B cell (primary cell): Measurements from ENCODE around the gene EPB41L4A. TPM values are rescaled to one million over a fixed set of nuclear protein-coding genes. Genes with fewer than 3 reads are reported as not detected.

Experiments
- ATAC-seq: fragments of 200-7000 bp; cut with Tn5 transposase; one replicate; pipeline ENCODE4 v1.10.0; 2021; ENCODE audit warnings: low read depth, mild to moderate bottlenecking, moderate number of reproducible peaks, moderate library complexity
- CTCF ChIA-PET: fragments of 350-600 bp; sonication (Branson Sonifier 250); formaldehyde crosslinking; loops from one replicate; lab custom pipeline; 2021; ENCODE audit warnings: antibody characterized with exemption, inconsistent platforms; lab: Charles Lee
- POLR2A ChIA-PET: fragments of 350-600 bp; sonication (Branson Sonifier 250); formaldehyde crosslinking; loops from one replicate; lab custom pipeline; 2021; ENCODE audit warnings: antibody characterized with exemption; lab: Charles Lee
- DNase-seq: peaks from one replicate; pipeline ENCODE4 v3.0.0; 2013
- H2AFZ ChIP-seq: 2 replicates; pipeline ENCODE4 v1.6.1; 2012; ENCODE audit warnings: mild to moderate bottlenecking, low read depth, low read length; ENCODE audit not compliant: insufficient read depth, poor library complexity, severe bottlenecking
- H3K27ac ChIP-seq, 2 donors: 1 replicate in 1 of 2; 2 replicates in 1 of 2; pipeline ENCODE4 v1.5.1; 2012 to 2013; ENCODE audit warnings: low read length in 2 of 2, mild to moderate bottlenecking in 2 of 2, moderate library complexity in 1 of 2
- H3K27me3 ChIP-seq, 4 experiments: fragments of 200-600 bp in 1 of 4; sonication (generic) in 1 of 4; replicated peaks in 1 of 4; 1 replicate in 2 of 4; 2 replicates in 2 of 4; pipeline versions ENCODE4 v1.6.1 to v1.7.0; 2013 to 2016; ENCODE audit warnings: low read length in 3 of 4, mild to moderate bottlenecking in 2 of 4, mixed read lengths in 1 of 4, moderate library complexity in 1 of 4; ENCODE audit not compliant: insufficient read depth in 4 of 4, control insufficient read depth in 3 of 4; ENCODE audit errors: control extremely low read depth in 1 of 4
- H3K36me3 ChIP-seq, 2 experiments: replicated peaks in 1 of 2; 1 replicate in 1 of 2; 2 replicates in 1 of 2; pipeline versions ENCODE4 v1.6.1 to v1.7.1; 2013; ENCODE audit warnings: low read length in 1 of 2; ENCODE audit not compliant: insufficient read depth in 2 of 2, control insufficient read depth in 1 of 2; ENCODE audit errors: control extremely low read depth in 1 of 2, extremely low read depth in 1 of 2
- H3K4me1 ChIP-seq, 2 donors: fragments of 200-600 bp in 1 of 2; sonication (generic) in 1 of 2; 1 replicate in 1 of 2; 2 replicates in 1 of 2; pipeline versions ENCODE4 v1.5.1 to v1.6.1; 2013 to 2017; ENCODE audit warnings: low read length in 2 of 2; ENCODE audit not compliant: control insufficient read depth in 2 of 2, insufficient read depth in 2 of 2
- H3K4me2 ChIP-seq: replicated peaks from 2 replicates; pipeline ENCODE3; 2012; ENCODE audit warnings: mild to moderate bottlenecking, low read depth, low read length; ENCODE audit not compliant: poor library complexity, severe bottlenecking
- H3K4me3 ChIP-seq, 5 experiments: fragments of 200-600 bp in 1 of 5; sonication (generic) in 1 of 5; 1 replicate in 3 of 5; 2 replicates in 2 of 5; pipeline versions ENCODE4 v1.5.1 to v1.7.0; 2011 to 2016; ENCODE audit warnings: low read length in 4 of 5, mild to moderate bottlenecking in 4 of 5, low read depth in 2 of 5, control low read depth in 1 of 5, moderate library complexity in 1 of 5; ENCODE audit not compliant: insufficient read depth in 1 of 5; ENCODE audit errors: control extremely low read depth in 1 of 5, extremely low read depth in 1 of 5
- H3K79me2 ChIP-seq: fragments of 200-600 bp; sonication (generic); one replicate; pipeline ENCODE4 v1.6.0; 2016; ENCODE audit warnings: low read length; ENCODE audit not compliant: control insufficient read depth, insufficient read depth
- H3K9ac ChIP-seq: fragments of 200-600 bp; sonication (generic); 2 replicates; pipeline ENCODE4 v1.6.1; 2017; ENCODE audit warnings: mild to moderate bottlenecking, low read length, moderate library complexity
- H3K9me3 ChIP-seq, 3 donors: one replicate each; pipeline versions ENCODE4 v1.6.1 to v1.7.1; 2013; ENCODE audit warnings: low read length in 2 of 3; ENCODE audit not compliant: control insufficient read depth in 2 of 3, insufficient read depth in 1 of 3; ENCODE audit errors: control extremely low read depth in 1 of 3
- H4K20me1 ChIP-seq: 2 replicates; pipeline ENCODE4 v1.6.0; 2012; ENCODE audit warnings: mild to moderate bottlenecking, low read length; ENCODE audit not compliant: insufficient read depth, control insufficient read depth, poor library complexity, severe bottlenecking
- H3K27ac Mint-ChIP-seq: one replicate; pipeline ENCODE4 v1.8.0; 2021; ENCODE audit warnings: mixed read lengths
- H3K27me3 Mint-ChIP-seq: one replicate; pipeline ENCODE4 v1.8.0; 2021; ENCODE audit warnings: mixed read lengths
- H3K4me1 Mint-ChIP-seq: one replicate; pipeline ENCODE4 v1.8.0; 2021; ENCODE audit warnings: mixed read lengths
- H3K4me3 Mint-ChIP-seq: one replicate; pipeline ENCODE4 v1.8.0; 2021; ENCODE audit warnings: mixed read lengths
- H3K9me3 Mint-ChIP-seq: one replicate; pipeline ENCODE4 v1.8.0; 2022; ENCODE audit warnings: mixed read lengths; ENCODE audit not compliant: insufficient read depth
- CTCF ChIP-seq: fragments of 200-600 bp; IDR thresholded peaks from one replicate; pipeline ENCODE4 v1.8.0; 2022; ENCODE audit warnings: antibody characterized with exemption, mild to moderate bottlenecking
- EZH2 ChIP-seq: IDR thresholded peaks from 2 replicates; pipeline ENCODE4 v1.6.1; 2012; ENCODE audit warnings: borderline replicate concordance, low read depth, mild to moderate bottlenecking, moderate library complexity, low read length; ENCODE audit not compliant: insufficient read depth, poor library complexity, severe bottlenecking
- WGBS: methylation state at CpG from one replicate; pipeline ENCODE4 v1.1.5; 2013; ENCODE audit warnings: missing lambda C conversion rate; ENCODE audit not compliant: insufficient coverage; 5-methylcytosine and 5-hydroxymethylcytosine counted together
- intact Hi-C: fragments of 100-400 bp; cut with micrococcal nuclease; formaldehyde crosslinking; loops from one replicate; pipeline ENCODE4 v1.10.0; 2022
- polyA plus RNA-seq: library from polyadenylated mRNA; depleted of rRNA; stranded (reverse); fragments of >200 nt; gene quantifications from 2 replicates; pipeline ENCODE4 v1.2.3, GENCODE V29; 2012
- total RNA-seq, 2 donors: library from RNA; stranded (reverse); fragments of 120-200 nt in 1 of 2; gene quantifications; 1 replicate in 1 of 2; 2 replicates in 1 of 2; pipeline versions ENCODE4 v1.2.3 to v1.2.4, GENCODE V29; 2013 to 2022

The EPB41L4A gene
- total and polyA plus RNA-seq, 2 donors (not counting 1 experiment from before 2014, with no cell fraction given), result 1.8 to 12.9 TPM

- no peaks in the 10 kb centered on the region for H3K4me1 Mint-ChIP-seq
- ChIA-PET POLR2A (no interaction called here), CTCF (interaction anchor here (0.8 to 3.4 kb wide), 14 partner anchors 11 to 1389 kb away, joined by 3 to 48 read pairs (median 4); no protein-coding TSS in a partner anchor)
- peaks cover 16% of the 10 kb centered on the region for H3K27me3 Mint-ChIP-seq
- Histone ChIP-seq H3K27ac (no peak overlapping the region), H3K9ac (no peak overlapping the region), H3K79me2 (no peaks in the 10 kb centered on the region), H3K27me3 (peaks cover 0 to 5% (median 0%) of the 10 kb centered on the region in 4 experiments), H3K36me3 (no peaks in the 10 kb centered on the region), H4K20me1 (no peaks in the 10 kb centered on the region), H3K4me2 (no peak overlapping the region), H3K9me3 (no peaks in the 10 kb centered on the region), H3K4me1 (no peaks in the 10 kb centered on the region), H2AFZ (no peak overlapping the region), H3K4me3 (no peak overlapping the region)
- ATAC-seq, result peak; percentile 90
- H3K4me3 Mint-ChIP-seq, result no peak overlapping the region
- WGBS, result 17% methylated on average over 1 of the region's 6 CpGs
- H3K9me3 Mint-ChIP-seq, result no peaks in the 10 kb centered on the region
- intact Hi-C loops, result loop anchor here (1.0 to 5.0 kb wide), 3 partner anchors 596 to 988 kb away; no protein-coding TSS in a partner anchor
- TF ChIP-seq CTCF (peak; percentile 91), EZH2 (no peak)
- no peak overlapping the region for H3K27ac Mint-ChIP-seq
- DNase-seq, result peak; percentile 77
Measured at GRCh38 chr5:112146323-112147226, 272.5 kb downstream of the EPB41L4A start.

DNA sequence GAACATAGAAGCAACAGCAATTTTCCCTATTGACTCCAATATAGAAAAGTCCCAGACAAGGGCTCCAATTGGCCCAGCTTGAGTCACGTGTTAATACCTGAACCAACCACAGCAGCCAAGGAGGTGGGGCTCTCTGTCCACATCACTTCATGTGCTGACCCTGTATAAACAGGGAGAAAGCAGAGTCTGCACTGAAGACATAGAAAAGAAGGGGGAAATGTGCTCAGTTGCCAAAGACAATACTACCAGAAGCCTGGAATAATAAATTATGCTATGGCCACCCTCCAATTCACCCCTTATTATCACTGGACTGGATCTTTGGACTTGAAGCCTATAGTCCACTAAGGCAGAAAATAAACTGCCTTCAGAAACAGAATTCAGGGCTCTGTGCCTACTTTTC lies 275.4 kb downstream of the EPB41L4A start:
- Histone ChIP-seq H4K20me1 (no peaks in the 10 kb centered on the region), H3K4me3 (no peak overlapping the region), H3K4me1 (no peaks in the 10 kb centered on the region), H3K9me3 (no peaks in the 10 kb centered on the region), H3K27ac (no peak overlapping the region), H3K4me2 (no peak overlapping the region), H3K27me3 (no peaks in the 10 kb centered on the region), H2AFZ (no peak overlapping the region), H3K36me3 (no peaks in the 10 kb centered on the region), H3K9ac (no peak overlapping the region), H3K79me2 (no peaks in the 10 kb centered on the region)
- CTCF ChIA-PET, result interaction anchor here (0.8 to 1.8 kb wide), 3 partner anchors 591 to 595 kb away, joined by 3 to 4 read pairs (median 4); no protein-coding TSS in a partner anchor
- ATAC-seq, result no peak
- Mint-ChIP-seq H3K4me3 (no peak overlapping the region), H3K9me3 (no peaks in the 10 kb centered on the region), H3K27me3 (peaks cover 28% of the 10 kb centered on the region), H3K4me1 (no peaks in the 10 kb centered on the region), H3K27ac (no peak overlapping the region)
- no CpG with 5 or more reads among the region's 1 CpG for WGBS
- DNase-seq, result no peak
- intact Hi-C loops, result no loop called here
- POLR2A ChIA-PET, result no interaction called here
- TF ChIP-seq CTCF (no peak), EZH2 (no peak)
